ENCODE measurements around the gene SLC26A11.
"Not testable (repeated sequence)": the region's sequence is repeated elsewhere in the genome, so short reads cannot be mapped to it uniquely, and the experiment has no call there.

SLC26A11 gene

DNA sequence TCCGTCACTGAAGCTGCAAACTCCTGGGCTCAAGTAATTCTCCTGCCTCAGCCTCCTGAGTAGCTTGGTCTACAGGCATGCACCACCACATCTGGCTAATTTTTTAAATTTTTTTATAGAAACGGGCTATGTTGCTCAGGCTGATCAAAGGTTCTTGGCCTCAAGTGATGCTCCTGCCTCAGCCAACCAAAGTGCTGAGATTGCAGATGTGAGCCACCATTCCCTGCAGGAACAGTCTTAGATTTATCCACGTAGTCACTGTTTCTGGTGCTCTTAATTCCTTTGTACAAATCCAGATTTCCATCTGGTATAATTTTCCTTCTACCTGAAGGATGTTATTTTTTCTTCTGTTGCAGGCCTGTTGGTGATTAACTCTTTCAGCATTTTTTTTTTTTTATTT is 13.0 kb downstream of the SLC26A11 start:
- TF ChIP-seq POLR2AphosphoS5 (IDR thresholded peaks at IDR 0.05; ENCODE audit: low read depth, low read length) (no peak), POLR2A (IDR thresholded peaks at IDR 0.05; ENCODE audit: low read depth, low read length) (no peak), TAF1 (IDR thresholded peaks at IDR 0.05; ENCODE audit: borderline replicate concordance, low read depth, low read length) (no peak)
- DNase-seq (ENCODE audit: insufficient read length) (no peak), FAIRE-seq (no peak)

- no peak for TF ChIP-seq POLR2A (IDR thresholded peaks at IDR 0.05; ENCODE audit: low read depth, low read length)
- TF ChIP-seq POLR2AphosphoS5 (IDR thresholded peaks at IDR 0.05; ENCODE audit: low read depth, low read length): no peak
- no peak for TF ChIP-seq TAF1 (IDR thresholded peaks at IDR 0.05; ENCODE audit: borderline replicate concordance, low read depth, low read length)
- FAIRE-seq: no peak
- no peak for DNase-seq (ENCODE audit: insufficient read length)
These were observed 16.7 kb downstream of the SLC26A11 start for GRCh38 chr17:80236911-80237310.

DNA sequence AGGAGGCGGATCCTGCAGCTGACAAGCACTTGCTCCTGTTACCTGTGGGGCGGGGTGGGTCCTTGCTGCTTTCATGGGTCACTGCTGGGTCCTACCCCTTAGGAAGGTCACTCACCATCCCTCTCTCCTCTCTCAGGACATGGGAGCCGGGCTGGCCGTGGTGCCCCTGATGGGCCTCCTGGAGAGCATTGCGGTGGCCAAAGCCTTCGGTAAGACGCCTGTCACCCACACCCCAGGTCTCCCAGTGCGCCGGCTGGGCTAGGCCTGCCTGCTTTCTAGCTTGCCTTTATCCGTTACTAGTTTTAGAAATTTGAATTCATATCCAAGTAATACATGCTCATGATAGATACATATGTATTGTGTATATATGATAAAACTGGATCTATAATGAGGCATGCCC is 17.2 kb downstream of the SLC26A11 start:
- no peak for FAIRE-seq
- TF ChIP-seq POLR2A (IDR thresholded peaks at IDR 0.05; ENCODE audit: low read depth, low read length) (no peak), POLR2AphosphoS5 (IDR thresholded peaks at IDR 0.05; ENCODE audit: low read depth, low read length) (no peak), TAF1 (IDR thresholded peaks at IDR 0.05; ENCODE audit: borderline replicate concordance, low read depth, low read length) (no peak)

DNA sequence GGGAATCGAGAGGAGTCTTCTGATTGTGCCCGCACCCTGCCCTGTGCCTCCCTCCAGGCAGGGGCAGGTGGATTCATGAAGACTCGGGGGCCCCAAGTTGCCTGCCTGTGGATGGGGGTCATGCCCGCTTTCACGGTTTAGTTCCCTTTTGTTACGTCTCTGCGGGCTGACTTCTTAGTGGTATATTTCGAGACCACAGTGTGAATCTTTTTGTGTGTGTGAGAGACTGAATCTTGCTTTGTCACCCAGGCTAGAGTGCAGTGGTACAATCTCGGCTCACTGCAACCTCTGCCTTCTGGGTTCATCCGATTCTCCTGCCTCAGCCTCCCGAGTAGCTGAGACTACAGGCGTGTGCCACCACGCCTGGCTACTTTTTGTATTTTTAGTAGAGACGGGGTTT is 22.3 kb downstream of the SLC26A11 start:
- DNase-seq (ENCODE audit: insufficient read length) (no peak), FAIRE-seq (no peak)
- TF ChIP-seq TAF1 (IDR thresholded peaks at IDR 0.05; ENCODE audit: borderline replicate concordance, low read depth, low read length) (no peak), POLR2AphosphoS5 (IDR thresholded peaks at IDR 0.05; ENCODE audit: low read depth, low read length) (no peak), POLR2A (IDR thresholded peaks at IDR 0.05; ENCODE audit: low read depth, low read length) (no peak)

More for the DNA sequence above, 17.2 kb downstream of the SLC26A11 start:
- DNase-seq (ENCODE audit: insufficient read length): no peak

- TF ChIP-seq POLR2AphosphoS5 (IDR thresholded peaks at IDR 0.05; ENCODE audit: low read depth, low read length) (no peak), POLR2A (IDR thresholded peaks at IDR 0.05; ENCODE audit: low read depth, low read length) (no peak), TAF1 (IDR thresholded peaks at IDR 0.05; ENCODE audit: borderline replicate concordance, low read depth, low read length) (no peak)
- FAIRE-seq (no peak), DNase-seq (ENCODE audit: insufficient read length) (no peak)
These were observed 23.6 kb downstream of the SLC26A11 start for GRCh38 chr17:80243526-80244433.

DNA sequence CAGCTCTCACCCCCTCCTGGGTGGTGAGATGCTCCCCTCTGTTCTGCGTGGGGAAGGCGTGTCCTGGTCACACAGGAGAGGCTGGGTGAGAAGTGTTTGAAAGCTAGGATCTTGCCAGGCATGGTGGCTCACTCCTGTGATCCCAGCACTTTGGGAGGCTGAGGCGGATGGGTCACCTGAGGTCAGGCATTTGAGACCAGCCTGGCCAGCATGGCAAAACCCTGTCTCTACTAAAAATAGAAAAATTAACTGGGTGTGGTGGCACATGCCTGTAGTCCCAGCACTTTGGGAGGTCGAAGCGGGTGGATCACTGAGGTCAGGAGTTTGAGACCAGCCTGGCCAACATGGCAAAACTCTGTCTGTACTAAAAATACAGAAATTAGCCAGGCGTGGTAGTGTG is 24.2 kb downstream of the SLC26A11 start:
- FAIRE-seq; DNase-seq (ENCODE audit: insufficient read length): not testable (repeated sequence)

GRCh38 chr17:80244871-80245509 is 24.8 kb downstream of the SLC26A11 start:
- DNase-seq (ENCODE audit: insufficient read length) (no peak), FAIRE-seq (no peak)
- TF ChIP-seq TAF1 (IDR thresholded peaks at IDR 0.05; ENCODE audit: borderline replicate concordance, low read depth, low read length): no peak
- TF ChIP-seq POLR2AphosphoS5 (IDR thresholded peaks at IDR 0.05; ENCODE audit: low read depth, low read length): no peak
- no peak for TF ChIP-seq POLR2A (IDR thresholded peaks at IDR 0.05; ENCODE audit: low read depth, low read length)

DNA sequence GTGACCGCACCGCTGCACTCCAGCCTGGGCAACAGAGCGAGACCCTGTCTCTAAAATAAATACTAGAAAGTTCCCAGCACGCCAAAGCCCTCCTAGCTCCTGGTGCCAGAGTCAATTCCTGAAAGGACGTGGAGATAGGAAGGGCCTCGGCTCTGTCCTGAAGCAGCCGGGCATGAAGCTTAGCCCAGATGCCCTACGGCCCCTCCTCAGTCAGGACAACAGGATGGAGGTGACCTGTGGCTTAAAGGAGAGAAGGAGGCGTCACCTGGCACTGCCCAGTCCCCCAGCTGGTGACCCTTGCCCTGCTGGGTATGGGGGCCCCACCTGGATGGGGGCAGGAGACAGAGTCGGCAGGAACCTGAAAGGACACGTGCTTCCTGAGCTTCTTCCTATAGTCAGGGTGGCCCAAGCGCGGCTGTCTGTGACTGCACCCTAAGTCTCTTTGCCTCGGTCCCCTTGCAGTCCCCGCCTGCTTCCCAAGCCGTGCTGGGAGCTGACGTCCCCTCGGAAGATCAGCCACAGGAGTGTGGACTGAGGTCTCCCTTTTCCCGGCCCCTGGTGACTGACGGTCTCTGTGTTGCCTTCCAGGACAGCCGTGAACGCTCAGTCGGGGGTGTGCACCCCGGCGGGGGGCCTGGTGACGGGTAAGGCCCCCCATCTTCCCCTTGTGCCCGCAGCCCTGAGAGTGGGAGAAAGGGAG is 25.5 kb downstream of the SLC26A11 start:
- TF ChIP-seq TAF1 (IDR thresholded peaks at IDR 0.05; ENCODE audit: borderline replicate concordance, low read depth, low read length) (no peak), POLR2AphosphoS5 (IDR thresholded peaks at IDR 0.05; ENCODE audit: low read depth, low read length) (no peak), POLR2A (IDR thresholded peaks at IDR 0.05; ENCODE audit: low read depth, low read length) (no peak)
- FAIRE-seq (no peak), DNase-seq (ENCODE audit: insufficient read length) (no peak)

- FAIRE-seq (no peak), DNase-seq (ENCODE audit: insufficient read length) (no peak)
- no peak for TF ChIP-seq TAF1 (IDR thresholded peaks at IDR 0.05; ENCODE audit: borderline replicate concordance, low read depth, low read length)
- no peak for TF ChIP-seq POLR2A (IDR thresholded peaks at IDR 0.05; ENCODE audit: low read depth, low read length)
- TF ChIP-seq POLR2AphosphoS5 (IDR thresholded peaks at IDR 0.05; ENCODE audit: low read depth, low read length): no peak
These were observed 26.0 kb downstream of the SLC26A11 start for GRCh38 chr17:80246266-80246681.

DNA sequence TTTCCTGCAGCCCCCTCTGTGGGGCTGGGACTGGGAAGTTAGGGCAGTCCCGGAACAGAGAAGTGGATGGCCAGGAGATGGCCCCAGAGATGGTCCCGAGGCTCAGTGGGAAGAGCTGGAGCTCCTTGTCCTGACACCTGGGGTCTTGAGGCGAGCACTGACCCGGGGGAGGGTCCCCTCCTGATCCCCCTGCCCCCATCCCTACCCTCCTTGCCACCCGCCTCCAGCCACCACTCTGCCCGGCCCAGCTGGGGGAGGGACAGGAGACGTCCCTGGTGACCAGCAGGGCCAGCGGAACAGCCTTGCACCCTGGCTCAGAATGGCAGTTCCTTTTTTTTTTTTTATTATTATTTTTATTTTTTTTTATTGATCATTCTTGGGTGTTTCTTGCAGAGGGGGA is 26.5 kb downstream of the SLC26A11 start:
- FAIRE-seq (no peak), DNase-seq (ENCODE audit: insufficient read length) (no peak)
- TF ChIP-seq POLR2AphosphoS5 (IDR thresholded peaks at IDR 0.05; ENCODE audit: low read depth, low read length) (no peak), TAF1 (IDR thresholded peaks at IDR 0.05; ENCODE audit: borderline replicate concordance, low read depth, low read length) (no peak), POLR2A (IDR thresholded peaks at IDR 0.05; ENCODE audit: low read depth, low read length) (no peak)

DNA sequence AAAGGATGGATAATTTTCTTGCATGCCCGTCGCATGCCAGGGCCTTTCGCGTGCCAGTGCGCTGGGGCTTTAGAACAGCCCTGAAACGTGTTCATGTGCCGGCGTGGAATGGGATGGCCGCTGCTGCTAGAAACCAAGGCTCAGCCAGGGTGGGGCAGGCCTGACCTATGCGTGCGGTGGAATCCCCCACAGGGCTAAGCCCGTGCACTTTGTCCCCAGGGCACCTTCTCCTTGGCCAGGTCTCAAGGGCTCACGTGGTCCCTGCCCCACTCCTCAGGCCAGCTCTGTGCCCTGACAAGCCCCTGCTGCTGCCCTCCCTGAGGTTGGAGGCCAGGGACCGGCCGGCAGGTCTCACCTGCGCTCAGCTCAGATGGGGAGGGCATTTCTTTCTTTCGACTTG is 27.3 kb downstream of the SLC26A11 start:
- FAIRE-seq: no peak
- no peak for TF ChIP-seq POLR2A (IDR thresholded peaks at IDR 0.05; ENCODE audit: low read depth, low read length)
- TF ChIP-seq TAF1 (IDR thresholded peaks at IDR 0.05; ENCODE audit: borderline replicate concordance, low read depth, low read length): no peak
- no peak for TF ChIP-seq POLR2AphosphoS5 (IDR thresholded peaks at IDR 0.05; ENCODE audit: low read depth, low read length)
- no peak for DNase-seq (ENCODE audit: insufficient read length)

Data from GM12892 (cell line).